ENCODE results near the gene HOPX.

HOPX gene

DNA sequence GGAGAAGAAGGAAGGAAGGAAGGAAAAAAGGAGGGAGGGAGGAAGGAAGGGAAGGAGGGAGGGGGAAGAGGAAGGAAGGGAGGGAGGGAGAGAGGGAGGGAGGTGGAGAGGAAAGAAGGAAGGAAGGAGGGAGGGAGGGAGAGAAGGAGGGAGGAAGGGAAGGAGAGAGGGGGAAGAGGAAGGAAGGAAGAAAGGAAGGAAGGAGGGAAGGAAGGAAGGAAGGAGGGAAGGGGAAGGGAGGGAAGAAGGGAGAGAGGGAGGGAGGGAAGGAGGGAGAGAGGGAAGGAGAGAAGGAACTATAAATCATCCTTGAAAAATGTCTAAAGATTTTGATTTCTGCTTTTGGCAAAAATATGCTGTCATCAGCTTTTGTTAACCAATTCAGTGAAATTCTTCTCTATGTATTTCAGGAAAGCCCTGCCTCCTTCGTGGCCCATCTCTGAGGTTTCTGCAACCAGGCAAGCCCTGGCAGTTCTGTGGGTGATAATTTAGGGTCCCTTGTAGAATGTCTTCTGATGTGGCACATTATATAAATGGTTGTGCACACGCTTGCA is 7.1 kb upstream of the HOPX start:
- DNase-seq (ENCODE audit: low read depth) = no peak

DNA sequence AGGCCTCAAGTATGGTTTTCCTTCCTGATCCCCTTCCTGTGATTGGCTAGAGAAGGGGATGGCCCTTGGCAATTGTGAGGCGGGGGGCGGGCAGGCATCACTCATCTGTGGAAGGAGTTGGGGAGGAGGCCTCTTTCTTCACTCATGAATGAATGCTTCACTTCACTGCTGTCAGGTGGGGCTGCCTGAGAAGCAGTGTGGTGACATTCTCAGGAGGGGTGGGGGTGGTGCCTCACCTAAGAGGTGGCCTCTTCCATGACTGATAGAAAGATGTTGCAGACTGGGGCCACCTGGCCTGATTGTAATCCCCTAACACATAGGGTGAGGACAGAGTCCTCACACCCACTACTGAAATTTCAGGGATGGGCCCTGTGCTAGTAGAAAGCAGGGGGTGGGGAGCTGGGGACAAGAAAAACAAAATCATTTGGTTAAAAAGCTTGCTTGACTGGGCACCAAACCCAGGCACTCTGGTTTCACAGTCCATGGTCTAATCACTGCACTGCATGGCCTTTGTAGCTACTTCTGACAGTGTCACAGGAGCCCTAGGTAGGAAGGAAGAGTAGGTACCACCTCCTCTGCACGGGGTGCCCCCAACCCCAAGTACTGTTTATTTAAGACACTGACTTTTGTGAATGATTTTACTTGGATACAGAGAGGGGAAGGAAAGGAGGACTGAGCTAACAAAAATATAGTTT is 5.6 kb upstream of the HOPX start:
- DNase-seq (ENCODE audit: low read depth) = no peak

DNA sequence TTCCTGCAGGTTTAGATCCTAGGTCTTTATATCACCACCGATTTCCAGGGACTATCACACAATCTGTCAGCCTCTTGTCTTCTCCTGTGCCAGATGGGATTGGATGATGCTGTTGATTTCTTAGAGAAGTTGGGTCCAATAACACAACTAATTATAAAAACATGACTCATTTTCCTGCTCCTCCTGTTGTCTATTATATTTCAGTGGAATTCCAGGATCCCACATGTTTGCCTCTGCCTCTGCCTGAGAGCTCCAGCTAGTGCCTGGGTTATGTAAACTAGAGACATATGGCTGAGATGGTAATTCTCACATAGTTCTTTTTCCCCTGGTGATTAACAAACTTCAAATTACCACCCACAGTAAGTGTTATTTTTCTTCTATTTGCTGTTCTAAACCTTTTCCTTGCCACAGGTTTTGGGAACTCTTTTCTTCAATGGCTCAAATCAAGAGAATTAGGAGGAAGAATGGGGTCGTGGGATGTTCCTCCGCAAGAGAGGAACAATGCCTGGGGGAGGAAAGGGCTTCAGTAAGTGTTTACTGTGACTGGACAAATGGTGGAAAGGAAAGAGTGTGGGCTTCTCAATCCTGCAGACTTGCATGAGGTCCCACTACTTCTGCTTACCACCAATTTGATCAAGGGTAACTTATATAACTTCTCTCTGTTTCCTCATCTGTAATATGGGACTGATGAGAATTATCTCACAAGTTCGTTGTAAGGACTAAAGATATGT is 3.4 kb upstream of the HOPX start:
- DNase-seq (ENCODE audit: low read depth) = peak; percentile 23

DNA sequence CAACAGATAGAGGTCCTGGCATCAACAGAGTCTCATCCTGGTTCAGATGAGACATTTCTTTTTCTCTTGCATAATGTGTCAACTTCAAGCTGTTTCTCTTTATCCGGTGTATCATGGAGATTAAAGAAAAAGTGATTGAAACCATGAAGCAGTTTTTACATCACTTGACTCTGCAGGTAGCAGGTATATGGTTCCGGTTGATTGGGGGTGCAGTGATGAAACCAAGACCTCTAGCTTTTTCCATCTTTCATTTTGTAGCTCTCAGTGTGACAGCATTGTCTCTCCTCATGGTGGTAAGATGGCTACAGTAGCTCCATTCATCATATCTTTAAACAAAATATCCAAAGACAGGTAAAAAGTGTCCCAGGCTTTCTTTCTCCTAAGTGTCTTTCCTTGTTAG is 2.4 kb upstream of the HOPX start:
- no peak for DNase-seq (ENCODE audit: low read depth)

DNA sequence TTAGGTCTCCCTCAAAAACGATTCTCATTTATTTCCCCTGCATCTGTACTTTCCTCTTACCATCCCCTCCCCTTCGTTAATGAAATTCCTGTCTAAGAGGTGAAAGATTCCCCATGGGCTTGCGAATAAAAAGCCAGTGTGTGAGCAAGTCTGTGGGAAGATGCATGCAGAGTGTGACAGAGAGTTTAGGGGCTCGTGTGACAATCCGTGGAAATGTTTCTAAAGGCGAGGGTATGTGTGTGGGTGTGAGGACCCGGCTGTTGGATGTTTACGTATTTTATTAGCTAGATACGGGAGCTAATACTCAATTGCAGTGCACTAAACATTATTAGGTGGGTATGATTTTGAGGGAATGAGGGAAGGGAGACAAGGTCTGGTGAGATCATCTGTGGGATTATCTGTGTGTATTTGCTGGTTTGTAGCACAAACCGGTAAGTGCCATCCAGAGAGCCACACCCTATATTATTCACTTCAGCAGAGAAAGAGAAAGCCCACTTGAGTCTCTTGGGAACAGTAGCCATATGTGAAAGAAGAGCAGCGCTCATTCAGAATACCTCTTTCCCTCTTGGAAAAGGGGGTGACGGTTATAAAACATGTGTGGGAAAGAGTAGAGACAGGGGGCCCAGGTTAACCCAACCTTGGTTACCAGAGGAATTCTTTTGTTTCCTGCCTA is 893 bp upstream of the HOPX start:
- no peak for DNase-seq (ENCODE audit: low read depth)

DNA sequence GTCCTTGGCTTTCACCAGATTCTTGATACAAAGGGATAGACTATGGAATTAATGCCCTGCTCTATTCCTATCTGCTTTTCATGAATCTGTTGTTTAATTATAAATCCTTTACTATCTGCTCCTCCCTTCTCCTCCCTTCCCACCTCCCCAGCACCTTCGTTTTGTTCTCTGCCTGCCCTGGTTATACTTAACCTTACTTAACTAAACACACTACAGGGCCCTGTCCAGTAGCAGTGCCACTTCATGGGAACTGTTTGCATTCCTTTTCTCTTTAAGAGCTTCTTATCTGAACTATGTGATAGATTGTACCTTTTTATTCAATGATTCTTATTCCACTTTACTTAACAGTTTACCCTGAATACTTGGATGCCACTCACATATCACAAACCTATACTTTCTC is 830 bp downstream of the HOPX start:
- DNase-seq (ENCODE audit: low read depth) = no peak

DNA sequence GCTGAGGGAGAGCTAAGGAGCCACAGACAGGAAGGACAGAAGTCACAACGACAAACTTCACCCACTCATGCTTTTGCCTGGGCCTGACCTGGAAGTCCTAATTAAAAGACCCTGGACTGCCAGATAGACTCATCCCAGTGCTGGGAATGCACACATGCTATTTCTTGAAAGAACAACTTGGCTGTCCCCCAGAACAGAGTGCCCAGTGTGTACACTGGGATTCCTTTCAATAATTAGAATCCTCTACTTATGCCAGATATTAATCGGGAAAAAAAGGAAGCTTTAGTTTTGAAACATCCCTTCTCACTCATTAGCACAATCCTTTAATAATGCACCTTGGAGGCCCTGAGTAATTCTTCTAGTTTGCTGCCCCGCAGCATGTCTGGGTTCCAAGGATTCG is 3.4 kb downstream of the HOPX start:
- no peak for DNase-seq (ENCODE audit: low read depth)

DNA sequence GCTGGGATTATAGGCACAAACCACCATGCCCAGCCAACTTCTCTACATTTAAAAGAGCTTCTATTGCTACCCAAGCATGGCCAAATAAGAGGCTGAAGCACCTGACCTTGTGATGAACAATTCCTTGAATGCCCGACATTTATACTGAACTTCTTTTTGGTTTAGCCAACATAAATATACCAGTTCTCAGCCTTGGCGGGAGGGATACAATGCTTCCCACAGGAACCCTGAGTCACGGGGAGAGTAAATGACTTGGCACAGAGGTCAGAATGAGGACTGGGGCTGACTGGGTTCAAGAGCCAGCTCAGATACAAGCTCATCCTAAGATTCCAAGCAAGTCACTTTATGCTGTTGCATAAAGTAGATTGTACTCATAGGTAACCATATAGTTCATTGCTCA is 6.1 kb downstream of the HOPX start:
- DNase-seq (ENCODE audit: low read depth) = peak; percentile 80

DNA sequence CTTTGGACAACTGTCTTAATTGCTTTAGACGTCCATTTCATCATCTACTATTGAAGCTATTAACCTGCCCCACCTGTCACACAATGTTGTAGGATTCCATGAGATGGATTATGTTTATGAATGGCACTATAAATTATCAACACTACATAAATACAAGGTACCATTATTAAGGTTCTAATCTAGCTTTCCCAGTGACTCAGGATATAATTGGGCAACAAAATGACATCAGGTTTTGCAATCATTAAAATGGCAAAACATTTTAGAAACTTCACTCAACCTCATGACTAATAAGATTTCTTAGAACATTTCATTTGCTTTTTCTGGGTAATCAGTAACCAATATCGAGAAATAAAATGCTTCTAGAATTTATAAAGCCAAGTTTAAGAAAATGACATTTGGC is 9.2 kb downstream of the HOPX start:
- peak; percentile 34 for DNase-seq (ENCODE audit: low read depth)

DNA sequence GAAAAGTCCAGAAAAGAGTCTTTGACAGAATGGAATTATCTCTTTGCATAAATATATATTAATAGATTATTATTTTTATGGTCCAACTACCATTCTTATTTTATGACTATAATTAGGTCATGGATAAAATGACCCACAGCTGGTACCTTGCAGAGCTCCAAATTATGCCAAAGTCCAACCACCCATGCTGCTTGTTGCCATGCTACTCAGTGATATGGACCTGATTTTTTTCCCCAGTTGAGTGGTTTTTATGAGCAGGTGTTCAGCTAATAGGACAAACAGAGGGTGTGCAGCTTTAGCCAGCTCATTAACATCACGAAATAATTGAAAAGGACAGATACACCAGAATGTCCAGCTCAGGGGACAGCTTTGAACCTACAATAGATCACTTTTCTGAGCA is 9.7 kb downstream of the HOPX start:
- no peak for DNase-seq (ENCODE audit: low read depth)

DNA sequence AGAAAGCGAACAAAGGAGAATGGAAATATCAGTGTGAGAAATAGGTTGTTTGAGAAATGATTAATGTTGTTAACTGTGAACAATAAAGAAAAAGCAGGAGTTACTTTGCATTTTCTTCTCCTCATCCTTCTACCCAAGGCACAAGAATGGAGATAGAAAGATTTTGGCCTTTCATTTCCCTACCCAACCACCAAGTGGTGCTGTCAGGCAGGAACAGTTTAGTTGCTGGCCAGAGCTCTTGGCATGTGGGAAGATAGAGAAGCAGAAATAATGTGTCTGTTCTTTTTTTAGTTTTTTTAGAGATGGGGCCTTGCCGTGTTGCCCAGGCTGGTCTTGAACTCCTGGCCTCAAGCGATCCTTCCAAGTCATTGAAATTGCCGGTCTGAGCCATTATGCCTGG is 12.8 kb downstream of the HOPX start:
- no peak for DNase-seq (ENCODE audit: low read depth)

DNA sequence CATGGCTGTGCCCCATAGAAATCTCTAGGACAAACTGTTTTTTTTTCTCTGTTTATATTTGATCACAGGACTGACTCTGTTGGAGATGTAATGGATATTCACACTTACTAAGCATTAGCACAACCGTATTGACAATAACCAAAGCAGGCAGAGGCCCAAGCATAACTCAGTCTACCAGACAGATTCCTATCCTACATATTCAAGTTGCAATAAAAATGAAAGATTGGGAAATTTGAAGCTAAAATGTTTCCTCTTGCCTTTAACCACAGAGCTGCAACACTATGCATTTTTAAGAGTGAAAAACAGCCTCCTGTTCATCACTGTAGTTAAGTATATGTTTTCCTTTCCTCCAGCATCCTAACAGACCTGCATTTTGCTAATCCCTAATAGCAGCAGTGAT is 13.7 kb downstream of the HOPX start:
- DNase-seq (ENCODE audit: low read depth) = peak; percentile 24

DNA sequence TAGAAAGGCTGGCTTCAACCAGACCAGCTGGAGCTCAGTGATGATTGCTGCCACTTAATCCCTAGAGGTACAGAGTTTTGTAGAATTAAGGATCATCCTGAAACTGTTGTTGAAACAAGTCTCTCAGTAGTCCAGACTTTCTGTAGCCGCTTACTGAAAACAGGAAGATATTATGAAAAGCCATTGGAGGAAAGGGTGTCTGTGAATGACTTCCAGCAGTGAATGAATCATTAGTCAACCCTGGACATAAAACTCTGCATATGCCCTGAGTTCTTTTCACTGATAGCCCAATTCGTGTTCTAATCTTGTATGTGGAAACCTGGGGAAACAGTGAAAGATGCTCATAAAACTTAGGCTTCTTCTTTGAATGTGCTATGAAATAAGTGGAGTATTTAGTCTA is 14.8 kb downstream of the HOPX start:
- DNase-seq (ENCODE audit: low read depth) = no peak

DNA sequence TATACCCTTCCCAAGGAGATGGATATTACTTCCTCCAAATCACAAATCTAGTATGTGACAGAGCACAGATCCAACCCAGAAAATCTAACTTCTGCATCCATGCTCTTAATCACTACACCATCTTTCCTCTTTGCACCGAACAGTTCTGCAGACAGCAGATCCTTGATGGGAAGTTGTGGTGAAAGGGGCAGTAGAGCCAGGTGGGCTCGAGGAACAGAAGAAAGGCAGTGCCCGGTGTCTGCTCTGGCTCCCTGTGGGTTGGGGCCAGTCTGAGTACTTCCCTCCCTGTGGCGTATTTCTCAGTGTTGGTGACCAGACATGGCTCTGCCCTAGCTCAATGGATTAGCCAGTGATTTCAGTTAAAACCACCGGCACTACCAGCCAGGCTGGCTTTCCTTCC is 15.3 kb downstream of the HOPX start:
- no peak for DNase-seq (ENCODE audit: low read depth)

DNA sequence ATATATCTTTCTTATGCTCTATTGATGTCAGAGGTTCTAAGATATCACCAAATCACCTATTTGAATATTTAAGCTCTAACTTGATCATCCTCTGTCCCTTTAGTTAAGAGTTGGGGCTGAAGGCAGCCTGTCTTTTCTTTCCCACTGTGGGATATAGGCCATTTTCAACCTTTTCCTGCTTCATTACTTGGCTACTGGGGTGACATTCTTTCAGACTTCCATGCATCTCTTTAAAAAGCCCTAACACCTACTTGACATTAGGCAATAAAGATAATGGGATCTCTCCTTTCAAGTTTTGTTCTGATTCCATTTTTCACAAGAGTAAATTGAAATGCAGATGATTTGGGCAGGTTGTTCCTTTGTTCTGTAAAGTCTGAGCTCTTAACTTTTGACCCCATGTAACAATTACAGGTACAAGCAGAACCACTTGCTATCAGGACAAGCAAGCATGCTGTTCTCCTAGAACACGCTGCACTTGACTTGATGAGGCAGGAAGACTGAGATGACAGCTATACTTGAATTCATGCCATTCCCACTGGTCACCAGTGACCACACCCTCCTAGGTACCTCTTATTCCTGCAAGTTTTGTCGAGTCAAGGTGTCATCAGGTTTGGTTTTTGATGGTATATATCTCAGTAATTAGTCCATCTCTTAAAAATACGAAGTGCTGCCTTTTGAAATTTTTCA is 18.2 kb downstream of the HOPX start:
- DNase-seq (ENCODE audit: low read depth) = no peak

DNA sequence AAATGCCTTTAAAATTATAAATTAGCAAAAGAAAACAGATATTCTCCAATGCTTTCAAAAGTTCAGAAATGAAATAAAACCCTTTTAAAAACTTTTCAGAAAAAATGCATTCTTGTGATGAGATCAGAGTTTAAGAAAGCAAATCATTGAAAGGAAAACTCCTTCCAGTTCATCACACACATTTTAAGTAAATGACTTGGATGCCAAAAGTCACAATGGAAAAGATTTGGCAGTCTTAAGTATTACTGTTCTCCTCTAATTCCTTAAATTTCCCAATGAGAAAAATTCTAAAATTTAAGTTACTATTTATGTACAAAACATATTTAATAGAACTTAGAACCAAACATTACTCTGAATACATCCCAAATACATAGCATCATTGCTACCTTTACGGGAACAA is 21.1 kb downstream of the HOPX start:
- no peak for DNase-seq (ENCODE audit: low read depth)

DNA sequence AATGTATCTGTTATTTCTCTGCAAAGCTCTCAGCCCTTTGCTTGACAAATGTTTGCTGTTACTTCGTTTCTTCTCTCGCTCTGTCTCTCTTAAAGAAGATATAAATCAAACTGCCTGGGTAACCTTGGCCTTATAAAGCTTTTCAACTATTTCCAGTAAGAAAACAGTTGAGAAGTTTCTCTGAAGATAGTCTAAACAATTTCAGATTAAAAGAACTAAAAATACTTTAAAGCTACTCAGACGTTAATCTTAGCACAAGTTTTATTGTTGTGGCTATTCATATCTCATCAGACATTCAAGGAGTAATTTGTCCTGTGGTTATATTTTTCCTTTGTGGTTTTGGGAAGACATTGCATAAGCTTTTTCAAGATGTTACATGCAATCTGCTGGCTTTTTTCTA is 22.6 kb downstream of the HOPX start:
- no peak for DNase-seq (ENCODE audit: low read depth)

DNA sequence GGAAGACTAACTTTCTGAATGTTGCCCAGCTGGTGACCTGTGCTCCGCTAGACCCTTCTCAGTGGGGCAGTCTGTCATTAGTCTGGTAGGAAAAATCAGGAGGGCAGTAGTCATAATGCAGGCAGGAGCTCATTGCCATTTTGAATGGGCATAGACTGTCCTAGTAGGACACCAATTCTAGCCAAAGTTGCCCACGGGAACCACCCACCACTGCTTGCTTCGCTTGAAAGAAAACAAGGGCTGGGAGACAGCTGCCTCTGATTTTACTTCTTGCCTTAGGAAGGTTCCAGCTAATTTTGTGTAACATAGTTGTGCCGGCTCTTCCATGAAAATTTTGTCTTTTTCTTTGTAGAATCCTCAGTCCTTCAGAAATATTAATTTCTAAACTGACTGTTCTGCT is 23.3 kb downstream of the HOPX start:
- no peak for DNase-seq (ENCODE audit: low read depth)

DNA sequence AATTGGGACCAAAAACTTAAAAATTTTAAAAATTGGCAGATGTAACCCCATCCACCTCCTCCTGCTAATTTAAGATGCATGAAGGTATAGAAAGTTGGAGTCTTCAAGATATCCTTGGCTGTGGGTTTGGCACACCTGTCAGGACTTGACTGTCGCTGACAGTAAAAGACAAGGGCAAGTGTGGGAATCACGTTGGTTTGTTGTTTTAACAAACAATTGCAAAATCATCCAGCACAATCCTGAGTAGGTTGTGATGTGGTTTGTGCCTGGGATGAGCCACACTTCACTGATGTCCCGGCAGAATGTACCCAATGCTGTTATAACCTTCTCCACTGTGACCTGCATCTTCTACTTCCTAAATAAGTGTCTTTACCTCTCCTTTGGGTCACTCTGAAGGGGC is 24.0 kb downstream of the HOPX start:
- DNase-seq (ENCODE audit: low read depth) = no peak

DNA sequence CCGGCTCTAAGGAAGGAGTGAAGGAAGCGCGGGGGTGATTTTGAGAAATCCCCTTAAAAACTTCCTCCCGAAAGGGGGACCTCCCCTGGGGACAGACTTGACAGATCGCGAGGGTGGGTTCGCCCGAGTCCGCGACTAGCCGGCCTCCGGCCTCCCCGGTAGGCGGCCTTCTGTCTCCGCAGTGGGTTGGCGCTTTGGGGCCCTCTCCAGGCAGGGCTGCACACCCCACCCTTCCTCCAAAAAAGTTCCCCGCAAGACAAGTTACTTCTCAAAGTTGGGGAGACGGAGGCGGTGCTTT is 24.8 kb downstream of the HOPX start:
- DNase-seq (ENCODE audit: low read depth) = no peak

DNA sequence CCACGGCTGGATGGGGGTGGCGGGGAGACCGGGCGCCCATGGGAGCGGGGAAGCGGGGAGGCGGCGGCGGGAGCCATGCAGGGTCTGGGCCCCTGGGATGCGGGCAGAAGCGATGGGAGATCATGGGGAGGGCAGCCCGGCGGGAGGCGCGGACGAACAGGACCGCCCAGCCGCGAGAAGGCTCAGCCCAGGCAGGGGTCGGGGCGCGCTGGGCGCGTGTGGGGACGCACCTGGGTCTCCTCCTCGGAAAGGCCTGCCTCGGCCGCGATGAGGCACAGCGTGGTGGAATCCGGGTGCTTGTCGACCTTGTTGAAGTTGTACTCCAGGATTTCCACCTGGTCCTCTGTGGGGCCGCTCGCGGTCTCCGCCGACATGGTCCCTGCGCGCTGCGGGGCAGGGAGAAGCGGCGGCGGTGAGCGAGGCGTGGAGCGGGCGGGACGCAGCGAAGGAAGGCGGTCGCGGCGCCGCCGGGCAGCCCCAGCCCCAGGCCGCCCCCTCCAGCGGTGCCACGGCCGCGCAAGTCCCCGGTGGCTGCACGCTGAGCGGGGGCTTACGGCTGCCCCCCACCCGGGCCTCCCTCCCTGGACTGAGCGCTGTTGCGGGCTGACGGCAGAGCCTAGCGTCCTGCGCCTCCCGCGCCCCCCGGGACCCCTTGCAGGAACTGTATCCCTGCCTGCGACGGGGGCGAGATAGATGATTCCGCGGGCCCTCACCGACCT is 25.3 kb downstream of the HOPX start:
- DNase-seq (ENCODE audit: low read depth) = no peak

DNA sequence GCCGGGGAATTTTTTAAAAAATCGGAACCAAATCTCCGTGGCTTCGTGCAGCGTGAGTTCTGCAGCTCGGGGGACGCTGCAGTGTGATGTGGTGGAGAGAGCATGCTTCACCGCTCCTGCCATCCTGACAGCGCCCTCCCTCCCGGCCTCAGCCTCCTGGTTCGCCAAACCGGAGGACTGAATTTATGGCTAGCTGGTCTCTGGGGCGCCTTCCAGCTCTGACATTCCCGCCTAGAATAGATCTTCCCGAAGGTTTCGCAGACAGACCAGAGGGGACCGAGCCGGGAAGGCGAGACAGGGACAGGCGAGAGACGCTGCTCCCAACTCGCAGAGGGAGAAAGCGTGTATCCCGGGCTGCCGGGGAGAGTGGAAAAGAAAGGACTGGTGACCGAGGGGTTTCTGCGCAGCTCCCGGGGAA is 25.9 kb downstream of the HOPX start:
- no peak for DNase-seq (ENCODE audit: low read depth)
